Measurements from ENCODE around the gene ZP4. TPM values are rescaled to one million over a fixed set of nuclear protein-coding genes. Genes with fewer than 3 reads are reported as not detected.

ZP4 gene
- total and polyA plus RNA-seq, 2 of the 13 experiments (the other 11 are each of a cell fraction or from before 2014, with no cell fraction given): not detected

- TF ChIP-seq GTF3A (CRISPR knock-in tag; conservative IDR thresholded peaks at IDR 0.05): no peak
- no peak for TF ChIP-seq CEBPB (IDR thresholded peaks at IDR 0.05; ENCODE audit: borderline replicate concordance, low read depth, low read length)
- TF ChIP-seq, protein P1, sequence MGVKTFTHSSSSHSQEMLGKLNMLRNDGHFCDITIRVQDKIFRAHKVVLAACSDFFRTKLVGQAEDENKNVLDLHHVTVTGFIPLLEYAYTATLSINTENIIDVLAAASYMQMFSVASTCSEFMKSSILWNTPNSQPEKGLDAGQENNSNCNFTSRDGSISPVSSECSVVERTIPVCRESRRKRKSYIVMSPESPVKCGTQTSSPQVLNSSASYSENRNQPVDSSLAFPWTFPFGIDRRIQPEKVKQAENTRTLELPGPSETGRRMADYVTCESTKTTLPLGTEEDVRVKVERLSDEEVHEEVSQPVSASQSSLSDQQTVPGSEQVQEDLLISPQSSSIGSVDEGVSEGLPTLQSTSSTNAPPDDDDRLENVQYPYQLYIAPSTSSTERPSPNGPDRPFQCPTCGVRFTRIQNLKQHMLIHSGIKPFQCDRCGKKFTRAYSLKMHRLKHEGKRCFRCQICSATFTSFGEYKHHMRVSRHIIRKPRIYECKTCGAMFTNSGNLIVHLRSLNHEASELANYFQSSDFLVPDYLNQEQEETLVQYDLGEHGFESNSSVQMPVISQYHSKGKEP (CRISPR knock-in tag; IDR thresholded peaks at IDR 0.05): no peak
- TF ChIP-seq ELF4 (CRISPR knock-in tag; IDR thresholded peaks at IDR 0.05; ENCODE audit: borderline replicate concordance): no peak
- TF ChIP-seq, protein P2, sequence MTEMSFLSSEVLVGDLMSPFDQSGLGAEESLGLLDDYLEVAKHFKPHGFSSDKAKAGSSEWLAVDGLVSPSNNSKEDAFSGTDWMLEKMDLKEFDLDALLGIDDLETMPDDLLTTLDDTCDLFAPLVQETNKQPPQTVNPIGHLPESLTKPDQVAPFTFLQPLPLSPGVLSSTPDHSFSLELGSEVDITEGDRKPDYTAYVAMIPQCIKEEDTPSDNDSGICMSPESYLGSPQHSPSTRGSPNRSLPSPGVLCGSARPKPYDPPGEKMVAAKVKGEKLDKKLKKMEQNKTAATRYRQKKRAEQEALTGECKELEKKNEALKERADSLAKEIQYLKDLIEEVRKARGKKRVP (CRISPR knock-in tag; IDR thresholded peaks at IDR 0.05): peak in 1 of 2 experiments; percentile 61; a peak in 2 of 4 replicates
- TF ChIP-seq, protein P3, sequence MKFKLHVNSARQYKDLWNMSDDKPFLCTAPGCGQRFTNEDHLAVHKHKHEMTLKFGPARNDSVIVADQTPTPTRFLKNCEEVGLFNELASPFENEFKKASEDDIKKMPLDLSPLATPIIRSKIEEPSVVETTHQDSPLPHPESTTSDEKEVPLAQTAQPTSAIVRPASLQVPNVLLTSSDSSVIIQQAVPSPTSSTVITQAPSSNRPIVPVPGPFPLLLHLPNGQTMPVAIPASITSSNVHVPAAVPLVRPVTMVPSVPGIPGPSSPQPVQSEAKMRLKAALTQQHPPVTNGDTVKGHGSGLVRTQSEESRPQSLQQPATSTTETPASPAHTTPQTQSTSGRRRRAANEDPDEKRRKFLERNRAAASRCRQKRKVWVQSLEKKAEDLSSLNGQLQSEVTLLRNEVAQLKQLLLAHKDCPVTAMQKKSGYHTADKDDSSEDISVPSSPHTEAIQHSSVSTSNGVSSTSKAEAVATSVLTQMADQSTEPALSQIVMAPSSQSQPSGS (CRISPR knock-in tag; IDR thresholded peaks at IDR 0.05): 0 out of 2 replicates have a peak, but pooled peaks have one; percentile 30
- TF ChIP-seq TBL1XR1 (IDR thresholded peaks at IDR 0.05; ENCODE audit: borderline replicate concordance, low read length, partially characterized antibody): no peak
- TF ChIP-seq ZNF253 (CRISPR knock-in tag; IDR thresholded peaks at IDR 0.05; ENCODE audit: borderline replicate concordance): no peak
- peak; percentile 76; the same call in 1 of the 3 replicates for TF ChIP-seq MXI1 (IDR thresholded peaks at IDR 0.05; ENCODE audit: borderline replicate concordance, low read depth, low read length)
- TF ChIP-seq CHD2 (IDR thresholded peaks at IDR 0.05; ENCODE audit: low read depth, low read length): no peak
- no peak for TF ChIP-seq ZBTB8A (CRISPR knock-in tag; IDR thresholded peaks at IDR 0.05; ENCODE audit: borderline replicate concordance, low read depth)
- 0 out of 4 replicates have a peak, but pooled peaks of 1 of the 2 experiments have one; percentile 21 for TF ChIP-seq KLF16 (CRISPR knock-in tag; IDR thresholded peaks at IDR 0.05)
- TF ChIP-seq ZNF282 (IDR thresholded peaks at IDR 0.05; ENCODE audit: partially characterized antibody): no peak
- TF ChIP-seq, protein P4, sequence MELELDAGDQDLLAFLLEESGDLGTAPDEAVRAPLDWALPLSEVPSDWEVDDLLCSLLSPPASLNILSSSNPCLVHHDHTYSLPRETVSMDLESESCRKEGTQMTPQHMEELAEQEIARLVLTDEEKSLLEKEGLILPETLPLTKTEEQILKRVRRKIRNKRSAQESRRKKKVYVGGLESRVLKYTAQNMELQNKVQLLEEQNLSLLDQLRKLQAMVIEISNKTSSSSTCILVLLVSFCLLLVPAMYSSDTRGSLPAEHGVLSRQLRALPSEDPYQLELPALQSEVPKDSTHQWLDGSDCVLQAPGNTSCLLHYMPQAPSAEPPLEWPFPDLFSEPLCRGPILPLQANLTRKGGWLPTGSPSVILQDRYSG (CRISPR knock-in tag; IDR thresholded peaks at IDR 0.05): no peak
- peak; percentile 85 for TF ChIP-seq KDM2A (CRISPR knock-in tag; IDR thresholded peaks at IDR 0.05; ENCODE audit: borderline replicate concordance, low read depth)
- no peak for TF ChIP-seq TEF (CRISPR knock-in tag; IDR thresholded peaks at IDR 0.05)
- no peak; the same call in 1 of the 2 replicates for TF ChIP-seq ZSCAN25 (CRISPR knock-in tag; IDR thresholded peaks at IDR 0.05)
- TF ChIP-seq ZNF251 (CRISPR knock-in tag; IDR thresholded peaks at IDR 0.05): no peak
These were observed 26.1 kb downstream of the ZP4 start (continued) for GRCh38 chr1:237864338-237865244.

All from HepG2 (cell line).